H9 (cell line): Measurements from ENCODE around the gene B4GALNT1. TPM values are rescaled to one million over a fixed set of nuclear protein-coding genes. Genes with fewer than 3 reads are reported as not detected.
A peak's percentile ranks its signal among the peaks of the same experiment; 100 is the strongest.

ENCODE experiments used
- DNase-seq: peaks from one replicate; pipeline ENCODE4 v3.0.0-alpha.2; 2017
- H2AFZ ChIP-seq: one replicate; pipeline ENCODE4 v1.6.1; 2013; ENCODE audit warnings: mild to moderate bottlenecking, low read length, control low read depth, moderate library complexity
- H2AK5ac ChIP-seq: 2 replicates; pipeline ENCODE4 v1.6.1; 2013; ENCODE audit warnings: low read length, control low read depth, mixed read lengths; ENCODE audit not compliant: insufficient read length
- H2BK120ac ChIP-seq: one replicate; pipeline ENCODE4 v1.6.1; 2013; ENCODE audit warnings: low read depth, mild to moderate bottlenecking, low read length, control low read depth, inconsistent platforms; ENCODE audit not compliant: poor library complexity, severe bottlenecking
- H2BK12ac ChIP-seq: 2 replicates; pipeline ENCODE4 v1.6.1; 2013; ENCODE audit warnings: low read length, control low read depth, mixed read lengths, low read depth; ENCODE audit not compliant: insufficient read length
- H2BK15ac ChIP-seq: 2 replicates; pipeline ENCODE4 v1.6.1; 2013; ENCODE audit warnings: low read depth, low read length, control low read depth
- H2BK20ac ChIP-seq: one replicate; pipeline ENCODE4 v1.6.1; 2013; ENCODE audit warnings: low read depth, mild to moderate bottlenecking, low read length, control low read depth, inconsistent platforms; ENCODE audit not compliant: poor library complexity, severe bottlenecking
- H2BK5ac ChIP-seq: 2 replicates; pipeline ENCODE4 v1.6.1; 2013; ENCODE audit warnings: low read length, control low read depth, mixed read lengths; ENCODE audit not compliant: insufficient read length
- H3K14ac ChIP-seq: 2 replicates; pipeline ENCODE4 v1.6.1; 2013; ENCODE audit warnings: low read length, control low read depth; ENCODE audit not compliant: insufficient read depth
- H3K18ac ChIP-seq: 2 replicates; pipeline ENCODE4 v1.6.1; 2013; ENCODE audit warnings: low read depth, mild to moderate bottlenecking, mixed read lengths, low read length, control low read depth; ENCODE audit not compliant: insufficient read length
- H3K23ac ChIP-seq: 2 replicates; pipeline ENCODE4 v1.6.1; 2013; ENCODE audit warnings: low read length, control low read depth, mixed read lengths, low read depth; ENCODE audit not compliant: insufficient read length
- H3K23me2 ChIP-seq: 2 replicates; pipeline ENCODE4 v1.6.1; 2013; ENCODE audit warnings: low read depth, mild to moderate bottlenecking, mixed read lengths, low read length, control low read depth; ENCODE audit not compliant: insufficient read length, poor library complexity, severe bottlenecking
- H3K27ac ChIP-seq: 2 replicates; pipeline ENCODE4 v1.5.1; 2013; ENCODE audit warnings: low read length, control low read depth, mixed read lengths, low read depth; ENCODE audit not compliant: insufficient read length
- H3K27me3 ChIP-seq: 2 replicates; pipeline ENCODE4 v1.6.1; 2013; ENCODE audit warnings: low read length, control low read depth, inconsistent platforms; ENCODE audit not compliant: insufficient read depth
- H3K4ac ChIP-seq: 2 replicates; pipeline ENCODE4 v1.6.1; 2013; ENCODE audit warnings: low read depth, mild to moderate bottlenecking, control low read depth, inconsistent platforms, low read length, moderate library complexity
- H3K4me1 ChIP-seq: 2 replicates; pipeline ENCODE4 v1.6.1; 2013; ENCODE audit warnings: low read length, control low read depth, inconsistent platforms; ENCODE audit not compliant: insufficient read depth
- H3K4me2 ChIP-seq: 2 replicates; pipeline ENCODE4 v1.6.1; 2013; ENCODE audit warnings: low read length, control low read depth, mixed read lengths; ENCODE audit not compliant: insufficient read length, insufficient read depth
- H3K56ac ChIP-seq: 2 replicates; pipeline ENCODE4 v1.6.1; 2013; ENCODE audit warnings: low read depth, mild to moderate bottlenecking, mixed read lengths, low read length, control low read depth; ENCODE audit not compliant: insufficient read length
- H3K79me1 ChIP-seq: 2 replicates; pipeline ENCODE4 v1.6.1; 2013; ENCODE audit warnings: low read depth, mild to moderate bottlenecking, moderate library complexity, low read length, control low read depth, inconsistent platforms; ENCODE audit not compliant: insufficient read depth, poor library complexity, severe bottlenecking
- H3K79me2 ChIP-seq: 2 replicates; pipeline ENCODE4 v1.6.1; 2013; ENCODE audit warnings: low read length, control low read depth, inconsistent platforms; ENCODE audit not compliant: insufficient read depth
- H3K9ac ChIP-seq: 2 replicates; pipeline ENCODE4 v1.6.1; 2013; ENCODE audit warnings: low read length, control low read depth, mixed read lengths; ENCODE audit not compliant: insufficient read length; ENCODE audit errors: extremely low read depth
- H3K9me3 ChIP-seq: one replicate; pipeline ENCODE4 v1.6.1; 2013; ENCODE audit warnings: low read depth, low read length, inconsistent platforms; ENCODE audit not compliant: control insufficient read depth
- H3T11ph ChIP-seq: one replicate; pipeline ENCODE4 v1.6.1; 2013; ENCODE audit warnings: mild to moderate bottlenecking, low read length, control low read depth, inconsistent platforms
- H4K20me1 ChIP-seq: one replicate; pipeline ENCODE4 v1.6.1; 2013; ENCODE audit not compliant: control insufficient read depth, insufficient read length, insufficient read depth
- H4K5ac ChIP-seq: 2 replicates; pipeline ENCODE4 v1.6.1; 2013; ENCODE audit warnings: low read depth, mild to moderate bottlenecking, mixed read lengths, low read length, control low read depth; ENCODE audit not compliant: insufficient read length
- H4K8ac ChIP-seq: replicated peaks from 2 replicates; pipeline ENCODE4 v1.6.1; 2013; ENCODE audit warnings: low read length, control low read depth, mixed read lengths, low read depth; ENCODE audit not compliant: insufficient read length
- H4K91ac ChIP-seq: 2 replicates; pipeline ENCODE4 v1.6.1; 2013; ENCODE audit warnings: low read depth, mild to moderate bottlenecking, moderate library complexity, mixed read lengths, low read length, control low read depth; ENCODE audit not compliant: insufficient read length
- H3K27ac Mint-ChIP-seq, 3 experiments: 2 replicates in 2 of 3; 3 replicates in 1 of 3; pipeline ENCODE4 v1.8.0; 2020 to 2021; ENCODE audit warnings: mixed read lengths in 3 of 3, mild to moderate bottlenecking in 1 of 3, moderate library complexity in 1 of 3
- H3K27me3 Mint-ChIP-seq: 2 replicates; pipeline ENCODE4 v1.8.0; 2021; ENCODE audit warnings: low read depth, mild to moderate bottlenecking, moderate library complexity, mixed read lengths
- H3K36me3 Mint-ChIP-seq, 3 experiments: 2 replicates in 2 of 3; 3 replicates in 1 of 3; pipeline ENCODE4 v1.8.0; 2020 to 2021; ENCODE audit warnings: low read depth in 3 of 3, mixed read lengths in 3 of 3; ENCODE audit not compliant: insufficient read depth in 1 of 3
- H3K4me1 Mint-ChIP-seq, 2 experiments: 2 replicates each; pipeline ENCODE4 v1.8.0; 2020; ENCODE audit warnings: mixed read lengths in 2 of 2
- H3K4me3 Mint-ChIP-seq, 2 experiments: 2 replicates in 1 of 2; 3 replicates in 1 of 2; pipeline ENCODE4 v1.8.0; 2020 to 2021; ENCODE audit warnings: mild to moderate bottlenecking in 2 of 2, mixed read lengths in 2 of 2, moderate library complexity in 1 of 2
- H3K9me3 Mint-ChIP-seq, 2 experiments: 2 replicates in 1 of 2; 3 replicates in 1 of 2; pipeline ENCODE4 v1.8.0; 2020; ENCODE audit warnings: mild to moderate bottlenecking in 2 of 2, mixed read lengths in 2 of 2, moderate library complexity in 1 of 2
- CTCF ChIP-seq: fragments of 200-600 bp; sonication (generic); conservative IDR thresholded peaks from 3 replicates; pipeline ENCODE4 v1.8.0; 2021; ENCODE audit warnings: antibody characterized with exemption, mild to moderate bottlenecking
- WGBS: extraction: QIAGEN DNeasy Blood & Tissue Kit; methylation state at CpG from one replicate; pipeline ENCODE4 v1.1.7; 2013; ENCODE audit warnings: missing lambda C conversion rate, low lambda C conversion rate, mixed read lengths; ENCODE audit not compliant: insufficient read length; ENCODE audit errors: extremely low coverage; 5-methylcytosine and 5-hydroxymethylcytosine counted together
- total RNA-seq: library from RNA; stranded (reverse); gene quantifications from 2 replicates; pipeline ENCODE4 v1.2.1, GENCODE V29; 2021

The B4GALNT1 gene
- total RNA-seq, 1 experiment from 2014 or later = 2.3 TPM

DNA sequence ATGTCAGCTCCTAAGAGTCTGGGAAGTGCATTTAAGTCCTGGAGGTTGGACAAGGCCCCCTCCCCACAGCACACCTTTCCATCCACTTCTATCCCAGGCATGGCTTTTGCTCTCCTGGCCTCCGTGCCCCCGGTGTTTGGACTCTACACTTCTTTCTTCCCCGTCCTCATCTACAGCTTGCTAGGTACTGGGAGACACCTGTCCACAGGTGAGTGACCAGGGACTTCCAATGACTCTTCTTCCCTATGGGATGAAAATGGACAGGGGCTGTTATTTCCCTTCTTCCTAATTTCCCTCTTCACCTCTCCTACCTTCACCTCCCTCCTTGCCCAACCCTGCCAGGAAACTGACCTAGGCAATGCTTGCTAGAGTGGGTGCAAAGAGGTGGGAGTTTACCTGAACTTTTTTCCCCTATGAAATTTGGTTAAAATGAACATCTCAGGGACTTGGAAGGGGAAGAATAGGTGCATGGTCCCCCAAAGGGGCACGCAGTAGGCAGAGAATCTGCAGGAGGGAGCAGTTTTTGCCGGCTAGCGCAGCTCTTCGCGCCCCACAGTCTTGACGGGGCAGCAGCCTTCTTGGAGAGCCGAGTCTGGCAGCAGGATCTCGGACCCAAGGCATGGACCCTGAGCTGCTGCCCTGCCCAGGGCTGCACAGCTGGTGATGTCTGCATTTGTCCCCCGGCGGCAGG lies 12.6 kb downstream of the B4GALNT1 start:
- Histone ChIP-seq H3K56ac (no peak overlapping the region), H3K27me3 (peaks cover 87% of the 10 kb centered on the region), H2BK120ac (no peak overlapping the region), H3K23ac (no peak overlapping the region), H3K9me3 (no peaks in the 10 kb centered on the region), H3K23me2 (peaks cover 12% of the 10 kb centered on the region), H3K4me1 (no peaks in the 10 kb centered on the region), H2BK12ac (no peak overlapping the region), H3K79me1 (no peaks in the 10 kb centered on the region), H2AFZ (no peak overlapping the region), H3K27ac (no peak overlapping the region), H3K79me2 (no peaks in the 10 kb centered on the region), H3K14ac (no peak overlapping the region), H3T11ph (no peak overlapping the region), H3K9ac (no peak overlapping the region), H3K4me2 (peak overlapping the region; percentile 75), H4K91ac (no peak overlapping the region), H4K20me1 (no peaks in the 10 kb centered on the region), H2BK15ac (no peak overlapping the region), H2BK5ac (no peak overlapping the region), H3K18ac (no peak overlapping the region), H4K5ac (no peak overlapping the region), H3K4ac (no peak overlapping the region), H4K8ac (no peak overlapping the region), H2AK5ac (no peak overlapping the region), H2BK20ac (no peak overlapping the region)
- Mint-ChIP-seq H3K4me3 (peak overlapping the region; percentile 62 to 83), H3K27me3 (peaks cover 93% of the 10 kb centered on the region), H3K36me3 (peaks cover 5 to 25% (median 10%) of the 10 kb centered on the region in 3 experiments; a peak in 6 of 7 replicates), H3K9me3 (peaks cover 0 to 5% of the 10 kb centered on the region in 2 experiments; a peak in 3 of 5 replicates), H3K27ac (no peak overlapping the region), H3K4me1 (peaks cover 26 to 32% of the 10 kb centered on the region in 2 experiments)
- WGBS = no CpG with 5 or more reads among the region's 13 CpGs
- DNase-seq = no peak
- no peak for TF ChIP-seq CTCF
